Measurements from ENCODE around the gene LNX1.

Gene LNX1

GRCh38 chr4:53541577-53542206 is 49.6 kb downstream of the LNX1 start:
- in situ Hi-C loops (cut with MboI; ENCODE audit: low sequenced_read_pairs), result no loop called here

GRCh38 chr4:53538756-53539155 is 52.5 kb downstream of the LNX1 start:
- in situ Hi-C loops (cut with MboI; ENCODE audit: low sequenced_read_pairs), result no loop called here

- in situ Hi-C loops (cut with MboI; ENCODE audit: low sequenced_read_pairs), result no loop called here
Measured at GRCh38 chr4:53537606-53538005, 53.7 kb downstream of the LNX1 start.

DNA sequence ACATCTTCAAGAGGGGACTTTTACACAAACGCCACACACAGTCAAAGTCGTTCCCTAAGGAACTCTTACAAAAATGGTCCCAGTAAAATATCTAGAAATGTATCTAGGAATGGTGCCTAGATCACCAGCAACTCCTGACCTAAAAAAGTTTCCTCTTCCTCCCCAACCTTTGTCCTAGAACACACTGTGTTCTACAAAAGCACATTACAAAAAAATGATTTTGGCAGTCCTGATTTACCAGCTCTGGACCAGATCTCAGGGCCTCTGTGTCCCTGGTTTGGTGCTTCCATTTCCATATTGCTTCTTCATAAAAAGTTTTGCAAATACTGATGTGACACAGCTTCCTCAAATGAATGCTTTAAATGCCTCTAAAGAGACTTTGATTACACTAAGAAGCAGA is 55.0 kb downstream of the LNX1 start:
- in situ Hi-C loops (cut with MboI; ENCODE audit: low sequenced_read_pairs), result no loop called here

- in situ Hi-C loops (cut with MboI; ENCODE audit: low sequenced_read_pairs), result no loop called here
Measured at GRCh38 chr4:53535567-53535966, 55.7 kb downstream of the LNX1 start.

GRCh38 chr4:53534684-53535083 is 56.6 kb downstream of the LNX1 start:
- in situ Hi-C loops (cut with MboI; ENCODE audit: low sequenced_read_pairs), result no loop called here

- in situ Hi-C loops (cut with MboI; ENCODE audit: low sequenced_read_pairs), result no loop called here
Measured at GRCh38 chr4:53532521-53532920, 58.8 kb downstream of the LNX1 start.

DNA sequence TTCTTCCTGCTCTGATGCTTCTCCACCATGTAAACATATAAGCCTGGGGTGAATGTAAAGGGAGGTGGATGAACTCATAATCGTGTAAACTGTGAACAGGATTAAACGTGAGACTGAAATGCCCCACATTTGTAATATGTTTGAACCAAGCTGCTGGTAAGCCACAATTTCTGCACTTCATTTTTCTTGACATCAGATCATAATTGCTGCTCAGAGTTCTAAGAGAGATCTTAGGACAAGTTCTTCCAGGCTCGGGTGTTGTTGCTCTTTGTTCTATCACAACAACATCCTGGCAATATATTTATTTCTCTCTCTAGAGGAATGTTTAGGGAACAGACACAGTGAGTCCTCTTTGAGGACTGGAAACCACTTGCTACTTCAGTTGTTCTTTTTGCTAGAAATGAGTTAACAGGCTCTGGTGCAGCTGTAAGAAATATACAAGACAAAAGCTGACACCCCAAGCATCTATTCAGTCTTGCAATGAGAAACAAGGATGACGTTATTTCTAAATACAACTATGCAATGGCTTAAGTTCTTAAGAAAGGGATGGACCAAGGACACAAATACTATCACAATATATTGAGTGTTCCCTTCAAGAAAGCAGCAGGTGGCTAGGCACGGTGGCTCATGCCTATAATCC is 59.6 kb downstream of the LNX1 start:
- in situ Hi-C loops (cut with MboI; ENCODE audit: low sequenced_read_pairs), result no loop called here

GRCh38 chr4:53529025-53529424 is 62.3 kb downstream of the LNX1 start:
- in situ Hi-C loops (cut with MboI; ENCODE audit: low sequenced_read_pairs), result no loop called here

DNA sequence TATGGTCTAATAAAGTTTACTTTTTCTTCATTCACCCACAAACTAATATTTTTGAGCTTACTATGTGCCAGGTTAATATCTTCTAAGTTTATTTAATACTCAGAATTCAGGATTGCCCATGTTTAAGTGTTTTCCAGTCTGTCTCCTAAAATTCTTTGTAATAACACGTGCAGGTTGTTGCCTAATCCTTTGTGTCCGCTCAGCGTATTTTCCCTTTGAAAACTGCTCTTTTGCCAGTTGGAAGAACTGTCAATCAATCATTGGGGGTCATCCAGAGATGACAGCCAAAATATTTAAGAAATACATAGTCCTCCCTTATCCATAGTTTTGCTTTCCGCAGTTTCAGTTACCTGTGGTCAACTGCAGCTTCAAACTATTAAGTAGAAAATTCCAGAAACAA is 63.4 kb downstream of the LNX1 start:
- in situ Hi-C loops (cut with MboI; ENCODE audit: low sequenced_read_pairs), result no loop called here

GRCh38 chr4:53527326-53527725 is 64.0 kb downstream of the LNX1 start:
- in situ Hi-C loops (cut with MboI; ENCODE audit: low sequenced_read_pairs), result no loop called here

GRCh38 chr4:53522334-53522733 is 69.0 kb downstream of the LNX1 start:
- in situ Hi-C loops (cut with MboI; ENCODE audit: low sequenced_read_pairs), result no loop called here

- in situ Hi-C loops (cut with MboI; ENCODE audit: low sequenced_read_pairs), result no loop called here
Measured at GRCh38 chr4:53520116-53520515, 71.2 kb downstream of the LNX1 start.

GRCh38 chr4:53518807-53519206 is 72.5 kb downstream of the LNX1 start:
- in situ Hi-C loops (cut with MboI; ENCODE audit: low sequenced_read_pairs), result no loop called here

DNA sequence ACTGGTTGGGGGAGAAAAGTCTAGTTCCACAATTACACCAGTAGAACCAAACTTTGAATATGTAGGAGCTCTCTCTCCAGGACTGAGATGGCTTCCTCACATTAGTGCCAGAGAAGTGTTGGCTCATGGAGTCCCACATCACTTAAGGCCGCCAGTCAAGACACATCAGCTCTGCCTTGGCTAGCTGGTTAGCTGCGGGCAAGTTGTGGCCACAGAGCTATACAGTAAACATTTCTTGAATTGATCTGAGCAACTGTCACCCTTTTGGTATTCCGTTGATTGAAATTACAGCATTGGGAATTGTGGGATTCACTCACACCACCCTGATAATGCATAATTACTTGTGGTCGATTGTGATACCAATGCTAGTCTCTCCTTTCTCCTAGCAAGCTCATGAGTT is 76.2 kb downstream of the LNX1 start:
- in situ Hi-C loops (cut with MboI; ENCODE audit: low sequenced_read_pairs), result no loop called here

GRCh38 chr4:53514509-53514908 is 76.8 kb downstream of the LNX1 start:
- in situ Hi-C loops (cut with MboI; ENCODE audit: low sequenced_read_pairs), result no loop called here

- in situ Hi-C loops (cut with MboI; ENCODE audit: low sequenced_read_pairs), result no loop called here
Measured at GRCh38 chr4:53512608-53513007, 78.7 kb downstream of the LNX1 start.

DNA sequence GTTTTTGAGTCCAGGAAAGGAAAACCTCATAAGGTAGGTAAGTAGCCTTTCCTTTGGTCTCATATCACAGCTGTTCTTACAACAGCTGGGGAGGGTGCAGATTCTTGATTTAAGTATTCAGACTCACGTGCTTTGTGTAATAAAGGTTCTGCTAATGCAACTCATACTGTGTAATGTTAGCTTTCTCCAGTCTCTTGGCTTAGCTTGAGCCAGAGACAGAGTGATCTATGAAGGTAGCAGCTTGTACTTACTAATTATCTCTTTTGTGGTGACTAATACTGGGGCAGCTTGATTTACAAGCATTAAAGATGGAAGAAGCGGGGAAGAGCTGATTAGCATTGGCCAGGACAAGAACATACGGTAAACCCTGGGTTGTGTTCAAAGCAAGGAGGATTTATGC is 80.3 kb downstream of the LNX1 start:
- in situ Hi-C loops (cut with MboI; ENCODE audit: low sequenced_read_pairs), result no loop called here

DNA sequence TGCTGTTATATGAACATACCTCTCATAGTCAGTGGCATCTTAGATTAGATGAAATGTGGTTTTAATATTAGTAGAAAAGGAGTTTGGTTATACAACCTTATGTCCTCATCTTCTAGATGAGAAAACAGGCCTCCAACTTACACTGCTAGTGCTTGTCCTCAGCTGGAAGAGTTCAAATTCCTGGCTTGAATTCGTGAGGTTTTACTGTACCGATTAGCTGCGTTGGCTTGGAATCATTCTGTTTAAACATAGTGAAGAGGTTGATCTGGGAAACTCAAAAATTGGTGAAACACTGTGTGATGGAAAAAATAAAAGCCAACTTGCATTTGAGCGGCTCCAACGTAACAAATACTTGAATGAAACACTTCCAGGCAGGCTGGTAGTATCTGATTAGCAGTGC is 81.0 kb downstream of the LNX1 start:
- in situ Hi-C loops (cut with MboI; ENCODE audit: low sequenced_read_pairs), result no loop called here

GRCh38 chr4:53508446-53508845 is 82.8 kb downstream of the LNX1 start:
- in situ Hi-C loops (cut with MboI; ENCODE audit: low sequenced_read_pairs), result no loop called here

- in situ Hi-C loops (cut with MboI; ENCODE audit: low sequenced_read_pairs), result no loop called here
Measured at GRCh38 chr4:53507671-53508286, 83.5 kb downstream of the LNX1 start.

- in situ Hi-C loops (cut with MboI; ENCODE audit: low sequenced_read_pairs), result no loop called here
Measured at GRCh38 chr4:53507058-53507457, 84.2 kb downstream of the LNX1 start.

GRCh38 chr4:53505947-53506346 is 85.3 kb downstream of the LNX1 start:
- in situ Hi-C loops (cut with MboI; ENCODE audit: low sequenced_read_pairs), result no loop called here
